Stromal cell of bone marrow (primary cell): Measurements from ENCODE around the gene C17orf78.
"Not testable (repeated sequence)": the region's sequence is repeated elsewhere in the genome, so short reads cannot be mapped to it uniquely, and the experiment has no call there.

ENCODE experiments used
- DNase-seq: peaks from one replicate; pipeline ENCODE4 v3.0.0-alpha.2; 2012; ENCODE audit warnings: low read depth

The C17orf78 gene

GRCh38 chr17:37386462-37386861 is 10.7 kb downstream of the C17orf78 start:
- no peak for DNase-seq

GRCh38 chr17:37388266-37388665 is 12.5 kb downstream of the C17orf78 start:
- peak; percentile 25 for DNase-seq

DNA sequence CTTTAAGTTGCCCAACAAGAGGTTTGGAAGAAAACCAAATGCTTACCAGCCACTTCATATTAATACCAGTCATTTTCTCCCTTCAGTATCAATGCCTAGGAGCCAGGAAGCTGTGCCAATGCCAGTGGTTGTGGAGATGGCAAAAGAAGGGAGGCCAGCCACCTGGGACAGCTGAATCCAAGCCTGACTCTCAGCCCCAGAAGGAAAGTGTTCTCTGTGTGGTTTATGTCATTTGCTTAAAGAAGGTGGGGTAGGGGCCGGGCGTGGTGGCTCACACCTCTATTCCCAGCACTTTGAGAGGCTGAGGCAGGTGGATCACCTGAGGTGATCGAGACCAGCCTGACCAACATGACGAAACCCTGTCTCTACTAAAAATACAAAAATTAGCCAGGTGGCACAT is 13.4 kb downstream of the C17orf78 start:
- DNase-seq = no peak

- DNase-seq = no peak
These were observed 15.4 kb downstream of the C17orf78 start for GRCh38 chr17:37391146-37391545.

DNA sequence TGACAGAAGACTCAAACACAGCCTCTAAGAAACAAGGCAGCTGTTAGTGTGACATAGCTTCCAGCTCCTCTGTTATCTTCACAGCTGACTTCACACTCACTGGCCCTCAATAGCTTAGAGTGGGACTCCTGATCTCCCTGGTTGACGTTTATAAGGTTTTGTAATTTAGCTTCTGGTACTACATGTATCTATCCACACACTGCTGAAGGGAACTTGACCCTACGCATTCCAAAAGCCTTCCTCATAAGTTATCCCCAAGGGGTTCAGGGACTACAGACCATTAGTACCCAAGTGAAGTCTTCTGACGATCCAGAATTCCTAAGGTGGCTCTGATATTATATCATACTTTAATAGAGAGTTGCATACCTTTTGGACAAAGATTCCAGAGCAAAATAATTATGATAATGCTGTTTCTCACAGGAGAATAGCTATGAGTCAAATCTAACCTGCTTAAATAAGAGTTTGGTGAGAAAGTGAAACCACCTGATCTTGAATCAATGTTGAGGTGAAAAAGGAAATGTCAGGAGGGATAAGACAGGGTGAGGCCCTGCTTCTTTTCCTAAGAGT is 16.3 kb downstream of the C17orf78 start:
- peak; percentile 31 for DNase-seq

- no peak for DNase-seq
These were observed 17.6 kb downstream of the C17orf78 start for GRCh38 chr17:37393352-37393751.

DNA sequence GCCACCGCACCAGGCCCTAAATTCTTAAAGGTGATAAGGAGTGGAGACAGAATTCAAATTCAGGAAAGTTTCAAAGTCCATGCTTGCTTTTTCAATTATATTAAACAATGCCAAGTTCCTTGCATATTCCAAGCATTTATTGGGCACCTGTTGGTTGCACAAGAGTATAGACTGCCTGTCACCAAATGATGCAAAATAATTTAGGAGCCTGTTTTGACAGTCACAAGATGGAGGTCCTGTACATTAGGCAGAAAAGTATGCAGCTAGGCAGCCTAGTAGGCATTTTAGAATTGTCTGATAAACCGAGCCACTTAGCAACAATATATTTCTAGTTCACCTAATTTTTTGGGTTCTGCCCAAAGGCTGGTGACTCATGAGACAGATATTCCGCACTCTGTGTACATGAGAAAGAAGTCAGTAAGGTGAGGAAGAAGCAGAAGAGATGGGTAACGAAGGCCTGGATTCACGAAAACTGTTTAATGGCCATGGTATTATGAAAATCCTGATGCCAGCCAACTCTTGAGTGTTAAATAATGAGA is 23.5 kb downstream of the C17orf78 start:
- DNase-seq = no peak

GRCh38 chr17:37400505-37400904 is 24.7 kb downstream of the C17orf78 start:
- DNase-seq = no peak

DNA sequence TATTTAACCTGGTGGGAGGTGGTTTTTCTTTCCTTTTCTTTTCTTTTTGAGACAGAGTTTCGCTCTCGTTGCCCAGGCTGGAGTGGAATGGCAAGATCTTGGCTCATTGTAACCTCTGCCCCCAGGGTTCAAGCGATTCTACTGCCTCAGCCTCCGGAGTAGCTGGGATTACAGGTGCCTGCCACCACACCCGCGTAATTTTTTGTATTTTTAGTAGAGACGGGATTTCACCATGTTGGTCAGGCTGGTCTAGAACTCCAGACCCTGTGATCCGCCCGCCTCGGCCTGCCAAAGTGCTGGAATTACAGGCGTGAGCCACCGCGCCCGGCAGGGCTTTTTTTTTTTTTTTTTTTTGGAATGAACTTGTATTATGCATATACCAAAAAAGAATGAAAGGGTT is 29.7 kb downstream of the C17orf78 start:
- DNase-seq = not testable (repeated sequence)

DNA sequence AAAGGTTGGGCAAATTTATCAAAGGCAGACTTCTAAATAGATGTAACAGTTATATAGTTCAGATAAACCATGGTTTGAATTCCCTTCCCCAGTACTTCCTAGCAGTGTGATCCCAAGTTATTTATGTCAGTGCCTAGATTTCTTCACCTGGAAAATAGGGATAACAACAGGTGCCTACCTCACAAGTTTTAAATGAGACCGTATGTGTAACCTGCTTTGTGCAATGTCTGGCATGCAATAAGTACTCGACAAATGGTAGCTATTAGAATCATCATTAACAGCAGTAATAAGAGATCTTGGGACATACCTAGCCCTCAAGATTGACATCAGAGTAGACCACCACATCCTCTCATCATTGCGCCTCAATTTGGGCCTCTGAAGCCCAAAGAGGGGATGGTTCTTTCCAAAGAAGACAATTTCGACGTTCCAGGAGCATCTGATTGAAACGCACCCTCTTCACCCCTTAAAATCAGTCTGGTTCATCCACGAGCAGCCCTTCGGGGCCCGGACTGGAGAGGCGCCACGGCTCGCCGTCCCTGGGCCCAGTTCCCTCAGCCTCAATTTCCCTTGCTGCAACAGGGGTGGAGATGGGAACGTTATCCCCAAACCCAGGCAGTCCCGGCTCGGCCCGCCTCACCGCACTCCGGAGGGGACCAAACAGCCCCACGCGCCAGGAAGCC is 30.3 kb downstream of the C17orf78 start:
- no peak for DNase-seq

GRCh38 chr17:37406635-37407461 is 31.1 kb downstream of the C17orf78 start, which contains the start of the genes ACACA and TADA2A:
ACACA (minus strand) TSS chr17:37406836; CDS start chr17:37406299, 537 bp downstream.
TADA2A (plus strand) TSS chr17:37406886; CDS start chr17:37411366, 4,480 bp downstream.
- peak; percentile 66 for DNase-seq

- DNase-seq = not testable (repeated sequence)
These were observed 32.3 kb downstream of the C17orf78 start for GRCh38 chr17:37408145-37408479.

- no peak for DNase-seq
These were observed 34.6 kb downstream of the C17orf78 start for GRCh38 chr17:37410357-37410756.

- no peak for DNase-seq
These were observed 38.2 kb downstream of the C17orf78 start for GRCh38 chr17:37413875-37414519.

DNA sequence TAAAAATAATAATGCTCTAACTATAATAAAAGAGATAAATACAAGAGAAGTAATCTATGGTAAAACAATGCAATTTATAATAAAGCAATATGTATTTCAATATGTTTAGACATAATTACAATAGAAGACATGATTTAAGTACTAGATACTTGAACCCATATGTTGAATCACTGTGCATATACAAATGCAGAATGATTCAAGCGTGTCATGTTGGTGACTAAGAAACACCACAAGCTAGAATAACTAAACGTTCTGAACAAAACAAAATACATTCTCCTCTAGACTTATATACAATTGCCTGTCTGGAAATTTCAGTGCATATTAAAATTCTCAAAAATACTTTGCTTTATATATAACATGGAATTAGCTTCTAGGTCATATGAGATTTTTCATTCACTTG is 42.1 kb downstream of the C17orf78 start:
- no peak for DNase-seq

- DNase-seq = no peak
These were observed 47.3 kb downstream of the C17orf78 start for GRCh38 chr17:37422971-37423625.

DNA sequence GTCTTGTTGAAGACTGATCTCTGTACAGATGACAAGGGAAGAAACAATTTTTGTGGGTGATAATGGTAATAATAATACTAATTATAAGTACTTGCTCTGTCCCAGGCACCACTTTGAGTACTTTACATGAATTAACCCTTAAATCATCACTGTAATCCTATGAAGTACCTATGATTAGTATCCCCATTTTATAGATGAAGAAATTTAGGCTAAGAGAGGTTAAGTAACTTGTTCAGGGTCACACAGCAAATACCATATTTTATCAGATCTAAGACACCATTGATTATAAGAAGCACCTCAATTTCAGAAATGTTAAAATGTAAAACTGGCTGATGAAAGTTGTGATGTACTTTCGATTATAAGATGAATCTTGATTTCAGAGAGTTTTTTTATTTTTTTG is 49.5 kb downstream of the C17orf78 start:
- DNase-seq = no peak

DNA sequence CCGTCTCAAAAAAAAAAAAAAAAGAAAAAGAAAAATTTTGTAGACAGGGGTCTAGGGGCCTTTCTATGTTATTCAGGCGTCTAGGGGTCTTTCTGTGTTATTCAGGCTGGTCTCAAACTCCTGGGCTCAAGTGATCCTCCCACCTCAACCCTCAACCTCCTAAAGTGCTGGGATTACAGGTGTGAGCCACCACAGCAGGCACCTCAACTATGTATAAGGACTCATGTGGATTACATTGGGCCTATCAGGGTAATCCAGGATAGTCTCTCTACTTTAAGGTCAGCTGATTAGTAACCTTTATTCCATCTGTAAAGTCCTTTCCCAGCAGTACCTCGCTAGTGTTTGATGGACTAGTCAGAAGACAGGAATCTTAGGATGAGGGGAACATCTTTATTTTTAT is 53.3 kb downstream of the C17orf78 start:
- DNase-seq = no peak

GRCh38 chr17:37429453-37429852 is 53.7 kb downstream of the C17orf78 start:
- DNase-seq = no peak

DNA sequence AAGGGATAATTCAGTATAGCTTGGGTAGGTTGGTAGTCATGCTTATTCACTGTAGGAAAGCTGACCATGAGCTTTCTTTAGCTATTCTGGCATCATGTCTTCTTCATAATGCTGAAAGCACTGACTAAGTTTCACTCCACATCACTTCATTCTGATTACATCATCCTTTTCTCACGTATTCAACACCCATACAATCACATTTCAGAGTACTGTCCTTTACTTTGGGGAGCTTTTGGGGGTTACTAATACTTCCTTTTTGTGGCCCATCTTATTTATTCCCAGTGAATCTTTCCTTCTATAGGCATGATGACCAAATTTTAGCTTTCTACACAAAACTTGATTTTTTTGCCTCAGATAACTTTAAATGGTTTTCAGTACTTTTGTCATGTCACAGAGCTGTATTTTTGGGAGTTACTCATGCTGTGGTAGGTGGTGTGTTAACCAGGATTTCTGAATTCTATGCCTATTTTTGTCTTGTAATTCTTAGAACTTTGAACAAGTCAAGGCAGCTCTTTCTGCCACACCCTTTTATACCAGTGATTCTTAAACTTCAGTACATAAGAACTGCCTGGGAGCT is 54.4 kb downstream of the C17orf78 start:
- peak; percentile 82 for DNase-seq

GRCh38 chr17:37432671-37433070 is 56.9 kb downstream of the C17orf78 start:
- DNase-seq = no peak
